GM18873 (cell line): Measurements from ENCODE around the gene RAB1A.

Source experiments
- ATAC-seq: cut with Tn5 transposase; IDR thresholded peaks from one replicate; pipeline ENCODE4 v1.9.1; 2021; ENCODE audit warnings: mild to moderate bottlenecking, moderate library complexity, moderate number of reproducible peaks; ENCODE audit not compliant: unreplicated experiment, low FRiP score

RAB1A gene

GRCh38 chr2:65040400-65041261, 89.3 kb downstream of the RAB1A start:
- ATAC-seq, result peak; percentile 69

DNA sequence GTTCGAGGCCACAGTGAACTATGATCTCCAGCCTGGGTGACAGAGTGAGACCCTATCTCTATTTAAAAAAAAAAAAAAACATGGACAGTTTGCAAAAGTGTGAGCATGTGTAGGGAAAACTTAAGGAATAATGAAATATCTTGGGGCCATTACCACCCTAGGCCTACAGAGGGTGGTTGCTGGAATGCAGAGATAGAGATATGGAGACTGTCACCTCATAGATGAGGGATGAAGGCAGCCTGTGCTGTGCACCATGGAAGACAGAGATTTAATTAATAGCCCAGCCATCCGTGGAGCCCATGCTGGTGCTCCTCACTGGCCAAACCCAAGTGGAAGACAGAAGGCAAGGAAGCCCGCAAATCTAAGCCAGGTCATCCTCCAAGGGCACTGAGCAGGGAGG, 90.3 kb downstream of the RAB1A start:
- no peak for ATAC-seq

DNA sequence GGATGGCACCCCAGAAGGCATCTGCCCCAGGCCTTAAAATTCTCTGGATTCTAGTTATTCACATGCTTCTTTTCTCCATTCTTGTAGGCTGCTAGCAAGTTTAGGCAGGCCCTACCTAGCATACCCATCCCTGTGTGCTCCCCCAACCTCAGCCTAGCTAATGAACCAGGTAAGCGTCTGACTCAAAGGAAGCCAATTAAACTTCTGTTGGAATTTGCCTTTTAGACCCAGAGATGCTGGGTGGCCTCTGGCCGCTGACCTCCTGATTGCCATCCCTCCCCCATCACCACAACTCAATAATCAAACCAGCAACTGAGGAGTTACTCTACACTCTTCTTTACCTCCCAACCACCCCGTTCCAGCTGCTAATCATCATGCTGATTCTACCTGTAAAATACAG, 92.7 kb downstream of the RAB1A start:
- ATAC-seq, result no peak
